MM.1S (cell line): Measurements from ENCODE around the gene EXOSC1.

Experiments
- DNase-seq: peaks from one replicate; pipeline ENCODE4 v3.0.0-alpha.2; 2015
- H2AFZ ChIP-seq: fragments of 300-600 bp; sonication (generic); 2 replicates; pipeline ENCODE4 v1.6.0; 2016; ENCODE audit warnings: antibody characterized with exemption, low read length
- H3F3A ChIP-seq: fragments of 300-600 bp; sonication (generic); 2 replicates; pipeline ENCODE4 v1.6.1; 2016; ENCODE audit warnings: mild to moderate bottlenecking, antibody characterized with exemption, low read length, moderate library complexity, mixed read lengths; ENCODE audit not compliant: insufficient read depth
- H3K27ac ChIP-seq: fragments of 300-600 bp; sonication (generic); 2 replicates; pipeline ENCODE4 v1.5.1; 2016; ENCODE audit warnings: mild to moderate bottlenecking, low read length
- H3K27me3 ChIP-seq: fragments of 300-600 bp; sonication (generic); replicated peaks from 2 replicates; pipeline ENCODE4 v1.6.0; 2016; ENCODE audit warnings: low read length; ENCODE audit not compliant: insufficient read depth
- H3K36me3 ChIP-seq: fragments of 300-600 bp; sonication (generic); replicated peaks from 2 replicates; pipeline ENCODE4 v1.6.1; 2016; ENCODE audit warnings: mild to moderate bottlenecking, low read length, mixed read lengths; ENCODE audit not compliant: insufficient read depth
- H3K4me1 ChIP-seq: fragments of 300-600 bp; sonication (generic); 2 replicates; pipeline ENCODE4 v1.6.1; 2016; ENCODE audit warnings: low read length, mixed read lengths
- H3K4me2 ChIP-seq: fragments of 300-600 bp; sonication (generic); 2 replicates; pipeline ENCODE4 v1.6.0; 2016; ENCODE audit warnings: low read depth, low read length
- H3K4me3 ChIP-seq: fragments of 300-600 bp; sonication (generic); 2 replicates; pipeline ENCODE4 v1.5.1; 2016; ENCODE audit warnings: low read length, mixed read lengths
- H3K79me2 ChIP-seq: fragments of 300-600 bp; sonication (generic); 2 replicates; pipeline ENCODE4 v1.6.1; 2016; ENCODE audit warnings: mixed run types, low read length, mixed read lengths
- H3K9ac ChIP-seq: fragments of 300-600 bp; sonication (generic); 2 replicates; pipeline ENCODE4 v1.6.1; 2016; ENCODE audit warnings: low read length, mixed read lengths
- H3K9me2 ChIP-seq: fragments of 300-600 bp; sonication (generic); replicated peaks from 2 replicates; pipeline ENCODE4 v1.6.1; 2016; ENCODE audit warnings: mild to moderate bottlenecking, low read length, mixed read lengths; ENCODE audit not compliant: insufficient read depth
- H3K9me3 ChIP-seq: fragments of 300-600 bp; sonication (generic); replicated peaks from 2 replicates; pipeline ENCODE4 v1.6.1; 2016; ENCODE audit warnings: mild to moderate bottlenecking, low read length, mixed read lengths; ENCODE audit not compliant: insufficient read depth
- H4K20me1 ChIP-seq: fragments of 300-600 bp; sonication (generic); 2 replicates; pipeline ENCODE4 v1.6.1; 2016; ENCODE audit warnings: mild to moderate bottlenecking, low read length, moderate library complexity, mixed read lengths; ENCODE audit not compliant: insufficient read depth
- EZH2 ChIP-seq: fragments of 300-600 bp; sonication (generic); optimal IDR thresholded peaks from 2 replicates; pipeline ENCODE3; 2017; ENCODE audit warnings: low read depth, mild to moderate bottlenecking, antibody characterized with exemption, low read length, mixed read lengths
- EZH2phosphoT487 ChIP-seq: fragments of 300-600 bp; sonication (generic); IDR thresholded peaks from 2 replicates; pipeline ENCODE4 v1.6.1; 2018; ENCODE audit warnings: antibody characterized with exemption, low read length
- TF ChIP-seq, protein P1 (sequence below): fragments of 300-600 bp; sonication (generic); IDR thresholded peaks from 2 replicates; pipeline ENCODE4 v1.5.1; 2016; ENCODE audit warnings: antibody characterized with exemption, low read length, mixed read lengths

Gene EXOSC1

DNA sequence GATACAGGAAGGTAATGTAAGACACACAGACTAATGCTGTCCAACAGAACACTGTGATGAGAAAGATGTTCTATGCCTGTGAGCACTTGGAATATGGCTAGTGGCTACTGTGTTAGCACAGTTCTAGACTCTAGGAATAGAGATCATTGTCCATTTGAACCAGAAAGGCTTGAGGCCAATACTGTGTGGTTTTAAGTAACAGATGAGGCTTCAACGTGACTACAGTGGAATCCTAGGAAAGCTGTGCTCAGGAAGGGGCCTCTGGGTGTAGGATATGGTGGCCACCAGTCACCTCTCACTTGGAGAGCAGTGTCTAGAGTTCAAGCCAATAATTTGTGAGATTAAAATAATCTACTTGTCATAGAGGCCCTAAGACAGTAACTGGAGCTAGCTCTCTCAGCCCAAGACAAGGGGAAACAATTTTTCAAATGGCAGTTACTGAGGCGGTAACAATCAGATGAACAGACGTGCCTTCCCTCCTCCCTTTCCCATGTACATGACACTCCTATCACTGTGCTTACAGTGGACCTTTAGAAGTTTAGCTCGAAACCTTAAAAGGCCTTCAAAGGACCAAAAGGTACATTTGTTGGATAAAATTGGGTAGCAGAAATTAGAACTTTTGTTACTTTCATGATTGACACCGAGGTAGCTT is 10.4 kb upstream of the EXOSC1 start:
- Histone ChIP-seq H3K27me3 (no peaks in the 10 kb centered on the region), H3K9me2 (no peaks in the 10 kb centered on the region), H3K27ac (no peak overlapping the region), H2AFZ (no peak overlapping the region), H3K4me3 (no peak overlapping the region), H4K20me1 (no peaks in the 10 kb centered on the region), H3K4me2 (no peak overlapping the region), H3K36me3 (peaks cover 21% of the 10 kb centered on the region), H3K4me1 (no peaks in the 10 kb centered on the region), H3K9ac (no peak overlapping the region), H3K79me2 (peaks cover 19% of the 10 kb centered on the region), H3F3A (no peaks in the 10 kb centered on the region), H3K9me3 (no peaks in the 10 kb centered on the region)
- DNase-seq = no peak
- no peak for TF ChIP-seq EZH2phosphoT487
- no peak for TF ChIP-seq EZH2
- TF ChIP-seq, protein P1, sequence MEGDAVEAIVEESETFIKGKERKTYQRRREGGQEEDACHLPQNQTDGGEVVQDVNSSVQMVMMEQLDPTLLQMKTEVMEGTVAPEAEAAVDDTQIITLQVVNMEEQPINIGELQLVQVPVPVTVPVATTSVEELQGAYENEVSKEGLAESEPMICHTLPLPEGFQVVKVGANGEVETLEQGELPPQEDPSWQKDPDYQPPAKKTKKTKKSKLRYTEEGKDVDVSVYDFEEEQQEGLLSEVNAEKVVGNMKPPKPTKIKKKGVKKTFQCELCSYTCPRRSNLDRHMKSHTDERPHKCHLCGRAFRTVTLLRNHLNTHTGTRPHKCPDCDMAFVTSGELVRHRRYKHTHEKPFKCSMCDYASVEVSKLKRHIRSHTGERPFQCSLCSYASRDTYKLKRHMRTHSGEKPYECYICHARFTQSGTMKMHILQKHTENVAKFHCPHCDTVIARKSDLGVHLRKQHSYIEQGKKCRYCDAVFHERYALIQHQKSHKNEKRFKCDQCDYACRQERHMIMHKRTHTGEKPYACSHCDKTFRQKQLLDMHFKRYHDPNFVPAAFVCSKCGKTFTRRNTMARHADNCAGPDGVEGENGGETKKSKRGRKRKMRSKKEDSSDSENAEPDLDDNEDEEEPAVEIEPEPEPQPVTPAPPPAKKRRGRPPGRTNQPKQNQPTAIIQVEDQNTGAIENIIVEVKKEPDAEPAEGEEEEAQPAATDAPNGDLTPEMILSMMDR = no peak

DNA sequence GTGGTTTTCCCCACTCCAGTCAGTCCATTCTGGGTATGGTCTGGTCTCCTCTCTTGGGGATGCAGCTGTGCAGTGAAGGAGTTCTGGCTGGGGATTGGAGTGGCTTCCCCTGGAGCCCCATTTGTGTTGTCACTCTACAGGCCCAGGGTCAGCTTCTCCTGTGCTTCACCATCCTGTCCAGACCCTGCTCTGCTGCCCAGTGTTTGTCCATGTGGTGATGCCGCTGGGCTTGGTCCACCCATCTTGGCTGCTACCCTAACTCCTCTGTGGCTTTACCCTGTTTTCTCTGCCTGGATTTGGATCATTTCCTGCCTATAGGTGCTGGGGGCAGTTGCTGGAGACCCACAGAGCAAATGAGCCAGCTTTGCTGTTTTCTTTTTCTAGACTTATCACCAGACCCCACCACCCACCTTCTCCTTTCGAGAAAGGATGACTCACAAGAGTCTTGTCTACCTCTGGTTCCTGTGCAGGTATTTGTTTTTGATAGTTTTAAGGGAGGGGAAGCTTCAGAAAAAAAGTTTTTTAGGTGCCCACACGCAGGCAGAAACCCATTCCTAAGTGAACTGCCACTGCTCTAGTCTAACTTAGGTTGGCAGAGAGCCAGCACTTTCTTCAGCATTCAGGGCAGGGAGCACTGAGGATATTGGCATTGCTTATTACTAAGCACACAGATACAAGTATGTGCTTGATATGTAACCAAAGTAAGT is 8.7 kb upstream of the EXOSC1 start:
- Histone ChIP-seq H3K36me3 (peaks cover 13% of the 10 kb centered on the region; the same call in 1 of the 2 replicates), H3K79me2 (peaks cover 32% of the 10 kb centered on the region), H3K4me3 (no peak overlapping the region), H3K9ac (no peak overlapping the region), H3K27me3 (no peaks in the 10 kb centered on the region), H2AFZ (no peak overlapping the region), H4K20me1 (no peaks in the 10 kb centered on the region), H3K9me3 (no peaks in the 10 kb centered on the region), H3K27ac (no peak overlapping the region), H3K4me2 (no peak overlapping the region), H3K9me2 (no peaks in the 10 kb centered on the region), H3F3A (no peaks in the 10 kb centered on the region), H3K4me1 (no peaks in the 10 kb centered on the region)
- no peak for TF ChIP-seq EZH2
- no peak for TF ChIP-seq EZH2phosphoT487
- TF ChIP-seq, protein P1 = no peak
- no peak for DNase-seq

DNA sequence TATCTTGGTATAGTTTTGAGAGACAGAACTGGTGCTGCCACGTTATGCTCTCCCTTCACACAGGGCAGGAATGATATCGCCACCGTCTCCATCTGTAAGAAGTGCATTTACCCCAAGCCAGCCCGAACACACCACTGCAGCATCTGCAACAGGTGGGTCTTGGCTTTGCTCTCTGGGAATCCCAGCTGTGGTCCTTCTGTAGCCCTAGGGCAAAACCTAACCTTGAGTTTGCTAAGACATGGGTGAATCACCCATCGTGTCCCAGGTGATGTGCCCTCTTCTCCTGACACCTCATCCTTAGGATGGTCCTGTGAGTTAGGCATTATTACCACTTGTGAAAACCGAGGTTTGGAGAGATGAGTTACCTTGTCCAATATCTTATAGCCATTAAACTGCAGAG is 6.5 kb upstream of the EXOSC1 start:
- peaks cover 7% of the 10 kb centered on the region; the same call in 1 of the 2 replicates for H3K36me3 ChIP-seq
- TF ChIP-seq EZH2phosphoT487 = no peak
- TF ChIP-seq, protein P1 = no peak
- no peaks in the 10 kb centered on the region for H4K20me1 ChIP-seq

More for the DNA sequence above, 6.5 kb upstream of the EXOSC1 start:
- Histone ChIP-seq H3K4me2 (no peak overlapping the region), H3K27me3 (no peaks in the 10 kb centered on the region), H3K9me2 (no peaks in the 10 kb centered on the region), H3F3A (no peaks in the 10 kb centered on the region), H3K4me3 (no peak overlapping the region), H3K79me2 (peaks cover 53% of the 10 kb centered on the region), H3K4me1 (no peaks in the 10 kb centered on the region), H3K9ac (no peak overlapping the region), H3K27ac (no peak overlapping the region), H2AFZ (no peak overlapping the region), H3K9me3 (no peaks in the 10 kb centered on the region)
- no peak for DNase-seq
